UCSD-AML1 (cell line): ENCODE results near the gene HCFC1.
A peak's percentile ranks its signal among the peaks of the same experiment; 100 is the strongest.

Experiments
- DNase-seq: peaks from one replicate; lab custom pipeline; 2025; ENCODE audit not compliant: unreplicated experiment; lab: John Stamatoyannopoulos, UW

Gene HCFC1

DNA sequence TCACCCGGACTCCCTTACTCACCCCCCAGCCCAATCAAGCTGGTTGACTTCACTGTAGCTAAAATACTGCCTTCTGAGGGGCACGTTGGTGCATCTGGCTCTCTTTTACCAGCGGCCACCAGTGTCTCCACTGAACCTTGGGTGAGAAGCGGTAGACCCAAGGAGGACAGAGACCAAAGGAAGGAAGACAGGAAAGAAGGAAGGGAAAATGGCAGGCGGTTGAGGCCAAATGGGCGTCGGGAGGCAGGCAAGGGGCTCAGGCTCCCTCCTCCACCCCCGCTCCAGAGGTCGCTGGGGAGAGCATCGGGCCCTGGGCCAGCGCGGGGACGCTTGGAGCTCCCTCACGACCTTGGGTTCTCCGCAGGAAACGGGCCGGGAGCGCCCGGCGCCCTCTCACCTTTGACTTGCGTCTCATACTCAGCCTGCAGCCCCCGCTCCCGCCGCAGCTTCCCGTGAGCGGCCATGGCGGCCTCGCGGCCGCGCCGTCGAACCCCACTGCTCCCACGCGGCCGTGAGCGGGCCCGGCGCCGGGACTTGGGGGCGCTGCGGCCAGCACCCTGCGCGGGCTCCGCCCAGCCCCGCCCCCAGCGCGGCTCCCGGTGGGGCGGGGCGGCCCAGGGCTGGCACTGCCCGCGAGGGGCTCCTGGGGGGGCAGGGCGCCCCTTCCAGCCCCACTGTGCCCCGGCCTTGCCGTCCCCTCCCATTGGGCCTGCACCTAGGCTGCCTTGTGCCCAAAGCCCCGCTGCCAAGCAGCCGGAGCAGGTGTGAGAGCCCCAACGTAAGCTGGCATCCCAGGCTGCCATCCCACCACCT, 45.7 kb downstream of the HCFC1 start, which contains the start of gene ARHGAP4:
ARHGAP4 (minus strand) TSS at position 526 of the 813 bp plus-strand sequence; CDS start at position 464, 62 bp downstream.
- DNase-seq: peak; percentile 78

- no peak for DNase-seq
Measured at GRCh38 chrX:153925387-153925738, 46.3 kb downstream of the HCFC1 start.

DNA sequence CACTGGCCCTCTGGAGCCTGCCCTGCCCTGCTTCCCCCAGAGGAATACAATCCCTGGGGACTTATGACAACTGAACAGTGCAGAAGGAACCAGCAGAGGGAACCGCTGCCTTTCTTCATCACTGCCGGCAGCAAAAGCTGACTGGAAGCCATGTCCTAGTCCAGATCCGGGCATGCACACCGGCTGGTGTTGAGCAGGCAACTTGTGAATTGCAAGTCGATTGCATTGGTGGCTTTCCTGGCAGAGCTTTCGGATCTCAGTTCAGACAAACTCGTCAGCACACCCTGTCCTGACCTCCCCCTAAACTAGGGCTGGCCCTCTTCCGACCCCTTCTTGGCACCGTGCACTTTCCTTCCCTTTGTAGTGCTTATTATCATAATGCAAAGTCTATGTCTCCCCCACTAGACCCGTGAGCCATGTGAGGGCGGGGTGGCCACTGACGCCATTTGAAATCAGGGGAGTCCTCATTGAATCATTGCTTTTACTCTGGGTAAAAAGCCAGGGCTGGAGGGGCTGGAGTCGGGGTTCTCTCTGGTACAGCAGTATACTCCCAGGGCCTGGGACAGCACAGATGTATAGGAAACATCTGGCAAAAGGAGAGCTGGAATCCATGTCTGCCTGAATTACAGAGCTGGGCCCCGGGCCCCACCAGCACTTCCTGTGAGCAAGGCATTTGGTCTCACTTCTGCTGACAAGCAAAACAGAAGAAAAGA, 47.3 kb downstream of the HCFC1 start:
- peak; percentile 45 for DNase-seq

GRCh38 chrX:153922932-153923857, 48.4 kb downstream of the HCFC1 start:
- DNase-seq: no peak

GRCh38 chrX:153921511-153922446, 49.8 kb downstream of the HCFC1 start:
- peak; percentile 66 for DNase-seq

GRCh38 chrX:153921070-153921469, 50.5 kb downstream of the HCFC1 start:
- no peak for DNase-seq

- DNase-seq: no peak
Measured at GRCh38 chrX:153920546-153920945, 51.1 kb downstream of the HCFC1 start.

DNA sequence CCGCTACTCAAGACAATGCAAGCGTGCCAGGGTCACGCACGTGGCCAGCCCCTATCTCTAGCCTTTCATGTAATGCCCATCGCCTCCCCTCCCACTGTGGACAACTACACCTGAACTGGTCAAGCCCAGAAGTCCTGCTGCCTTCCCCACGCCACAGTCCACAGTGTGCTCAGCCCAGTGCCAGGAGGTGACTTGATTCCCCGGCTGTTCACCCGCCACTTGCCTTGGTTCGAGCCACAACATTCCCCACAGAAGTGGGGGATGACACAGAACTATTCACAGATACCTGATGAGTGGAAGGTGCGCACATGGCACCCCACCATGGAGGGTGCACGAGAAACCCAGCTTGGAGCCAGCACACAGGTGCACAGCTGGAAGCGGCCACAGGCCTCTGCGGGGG, 52.3 kb downstream of the HCFC1 start:
- no peak for DNase-seq

GRCh38 chrX:153917869-153918268, 53.7 kb downstream of the HCFC1 start:
- DNase-seq: no peak

GRCh38 chrX:153913701-153914100, 57.9 kb downstream of the HCFC1 start:
- DNase-seq: no peak

GRCh38 chrX:153913211-153913610, 58.4 kb downstream of the HCFC1 start:
- no peak for DNase-seq

DNA sequence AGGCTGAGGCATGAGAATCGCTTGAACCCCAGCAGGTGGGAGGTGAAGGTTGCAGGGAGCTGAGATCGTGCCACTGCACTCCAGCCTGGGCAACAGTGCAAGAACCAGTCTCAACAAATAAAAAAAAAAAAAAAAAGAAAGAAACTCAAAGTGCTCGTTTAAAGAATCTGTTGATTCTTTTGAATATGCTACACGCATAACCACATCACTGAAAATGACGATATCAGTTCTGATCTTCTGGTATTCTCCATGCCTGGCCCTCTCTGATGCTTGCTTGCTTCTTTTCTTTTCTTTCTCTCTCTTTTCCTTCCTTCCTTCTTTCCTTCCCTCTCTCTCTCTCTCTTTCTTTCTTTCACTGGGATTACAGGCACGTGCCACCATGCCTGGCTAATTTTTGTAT, 59.8 kb downstream of the HCFC1 start:
- DNase-seq: no peak

- no peak for DNase-seq
Measured at GRCh38 chrX:153910446-153910845, 61.2 kb downstream of the HCFC1 start.

DNA sequence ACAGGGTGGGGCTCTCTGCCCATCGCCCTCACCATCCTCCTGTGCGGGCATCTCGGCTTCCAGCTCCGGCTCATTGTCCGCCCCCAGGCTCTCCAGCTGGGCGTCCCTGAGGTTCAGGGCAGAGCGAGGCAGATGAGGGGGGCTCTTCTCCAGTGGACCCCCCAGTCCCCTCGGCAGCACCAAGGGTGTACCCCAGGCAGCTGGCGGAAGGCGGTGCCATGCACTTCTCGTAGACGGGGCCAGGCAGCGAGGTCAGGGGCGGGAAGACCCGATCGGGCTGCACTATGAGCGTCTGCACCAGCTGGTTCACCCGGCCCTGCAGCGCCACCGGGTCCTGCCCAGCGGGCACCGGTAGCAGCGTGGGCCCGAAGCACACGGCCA, 61.6 kb downstream of the HCFC1 start:
- DNase-seq: no peak

- DNase-seq: no peak
Measured at GRCh38 chrX:153909024-153909979, 62.3 kb downstream of the HCFC1 start.

DNA sequence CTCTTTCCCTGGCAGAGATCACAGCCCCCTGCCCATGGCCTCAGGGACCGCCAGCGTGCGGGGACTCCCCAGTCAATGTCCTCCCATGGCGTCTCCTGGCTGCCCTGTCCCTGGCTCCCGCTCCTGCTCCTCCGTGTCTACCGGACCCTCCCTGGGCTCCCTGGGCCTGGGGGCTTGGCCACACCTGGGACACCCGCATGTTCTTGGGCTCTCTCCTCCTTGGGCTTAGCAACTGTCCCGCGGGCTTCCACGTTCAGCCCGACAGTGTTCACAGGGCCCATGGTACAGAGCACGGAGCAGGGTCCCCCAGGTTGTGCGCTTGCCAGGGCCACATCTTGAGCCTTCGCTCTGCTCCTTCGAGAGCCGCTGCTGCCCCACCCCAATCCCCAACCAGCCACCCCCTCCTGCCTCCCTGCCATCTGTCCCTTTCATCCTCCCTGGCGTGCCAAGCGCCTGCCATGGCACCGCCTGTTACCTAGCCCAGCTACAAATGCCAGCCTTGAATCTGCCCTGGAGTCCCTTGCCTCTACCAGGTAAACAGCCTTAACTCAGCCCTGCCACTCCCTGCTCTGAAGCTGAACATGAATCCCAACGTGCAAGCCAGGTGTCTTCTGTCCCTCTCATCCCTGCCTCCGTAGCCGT, 63.3 kb downstream of the HCFC1 start:
- DNase-seq: no peak

- no peak for DNase-seq
Measured at GRCh38 chrX:153907456-153907855, 64.2 kb downstream of the HCFC1 start.

DNA sequence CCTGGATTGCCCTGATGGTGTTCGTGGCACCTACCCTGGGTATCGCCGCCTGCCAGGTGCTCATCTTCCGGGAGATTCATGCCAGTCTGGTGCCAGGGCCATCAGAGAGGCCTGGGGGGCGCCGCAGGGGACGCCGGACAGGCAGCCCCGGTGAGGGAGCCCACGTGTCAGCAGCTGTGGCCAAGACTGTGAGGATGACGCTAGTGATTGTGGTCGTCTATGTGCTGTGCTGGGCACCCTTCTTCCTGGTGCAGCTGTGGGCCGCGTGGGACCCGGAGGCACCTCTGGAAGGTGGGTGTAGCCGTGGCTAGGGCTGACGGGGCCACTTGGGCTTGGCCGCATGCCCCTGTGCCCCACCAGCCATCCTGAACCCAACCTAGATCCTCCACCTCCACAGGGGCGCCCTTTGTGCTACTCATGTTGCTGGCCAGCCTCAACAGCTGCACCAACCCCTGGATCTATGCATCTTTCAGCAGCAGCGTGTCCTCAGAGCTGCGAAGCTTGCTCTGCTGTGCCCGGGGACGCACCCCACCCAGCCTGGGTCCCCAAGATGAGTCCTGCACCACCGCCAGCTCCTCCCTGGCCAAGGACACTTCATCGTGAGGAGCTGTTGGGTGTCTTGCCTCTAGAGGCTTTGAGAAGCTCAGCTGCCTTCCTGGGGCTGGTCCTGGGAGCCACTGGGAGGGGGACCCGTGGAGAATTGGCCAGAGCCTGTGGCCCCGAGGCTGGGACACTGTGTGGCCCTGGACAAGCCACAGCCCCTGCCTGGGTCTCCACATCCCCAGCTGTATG, 65.3 kb downstream of the HCFC1 start:
- no peak for DNase-seq
